Measurements from ENCODE around the gene NUAK2.
A peak's percentile ranks its signal among the peaks of the same experiment; 100 is the strongest.

NUAK2 gene

DNA sequence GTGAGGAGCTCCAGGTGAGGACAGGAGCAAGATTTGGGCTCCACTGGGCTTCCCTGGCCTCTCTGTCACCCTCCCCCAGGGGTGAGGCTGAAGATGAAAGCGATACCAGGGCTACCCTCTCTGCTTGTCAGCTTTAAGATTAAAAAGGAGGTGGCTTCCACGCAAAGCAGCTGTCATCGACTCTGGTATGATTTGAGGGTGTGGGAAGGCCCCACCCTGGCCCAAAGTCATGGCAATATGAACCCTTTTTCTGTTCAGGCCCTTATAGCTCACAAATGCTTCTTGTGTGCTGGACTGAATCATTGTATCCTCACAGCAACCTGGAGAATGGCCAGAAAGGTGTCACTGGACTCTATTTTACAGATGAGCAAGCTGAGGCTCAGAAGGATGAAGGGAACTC is 41.6 kb downstream of the NUAK2 start:
- H2BK120ac ChIP-seq (ENCODE audit: low read depth, low read length), result no peak overlapping the region
- no peak overlapping the region for H2BK12ac ChIP-seq (ENCODE audit: low read length)
- H4K91ac ChIP-seq (ENCODE audit: low read depth, low read length, poor library complexity), result no peak overlapping the region
- H2AK5ac ChIP-seq (ENCODE audit: low read depth, low read length), result no peak overlapping the region
- H3K27me3 ChIP-seq (ENCODE audit: control insufficient read depth in 3 of 3, insufficient read depth in 3 of 3, low read depth in 1 of 3, low read length in 3 of 3), result no peaks in the 10 kb centered on the region
- H3K23ac ChIP-seq (ENCODE audit: low read depth, low read length, poor library complexity), result no peak overlapping the region
- H3K4me2 ChIP-seq (ENCODE audit: insufficient read depth, low read length, poor library complexity, severe bottlenecking), result no peak overlapping the region
- no peak overlapping the region for H2BK15ac ChIP-seq (ENCODE audit: low read length)
- H3K27ac ChIP-seq (replicated peaks; ENCODE audit: low read length), result no peak overlapping the region
- no peak overlapping the region for H3K9ac ChIP-seq (ENCODE audit: low read depth, low read length, poor library complexity)
- WGBS, 2 donors (ENCODE audit: extremely low coverage in 2 of 2, insufficient read length in 2 of 2, insufficient replicate concordance in 1 of 2), result no CpG with 5 or more reads among the region's 3 CpGs
- no peak for DNase-seq (ENCODE audit: low spot score)
- H3K18ac ChIP-seq (ENCODE audit: low read length), result no peak overlapping the region
- no peak overlapping the region for H2AFZ ChIP-seq (ENCODE audit: low read length)
- H3K79me1 ChIP-seq (ENCODE audit: low read depth, low read length), result peaks cover 2% of the 10 kb centered on the region
- no peak overlapping the region for H3K4me3 ChIP-seq (ENCODE audit: low read length in 2 of 2)
- no peaks in the 10 kb centered on the region for H3K9me3 ChIP-seq (replicated peaks in 1 of 2; ENCODE audit: control insufficient read depth in 2 of 2, insufficient read depth in 1 of 2, low read depth in 1 of 2, low read length in 2 of 2)
- H3K4ac ChIP-seq (ENCODE audit: low read length), result no peak overlapping the region
- peaks cover 19 to 21% of the 10 kb centered on the region in 2 donors for H3K4me1 ChIP-seq (ENCODE audit: control insufficient read depth in 2 of 2, insufficient read depth in 1 of 2, low read depth in 1 of 2, low read length in 2 of 2)
- H2BK5ac ChIP-seq (ENCODE audit: low read length), result no peak overlapping the region
- no peak overlapping the region for H4K8ac ChIP-seq (ENCODE audit: low read depth, low read length)
- H3K14ac ChIP-seq (ENCODE audit: low read length), result no peak overlapping the region
- H3K36me3 ChIP-seq (replicated peaks in 1 of 2; ENCODE audit: control insufficient read depth in 2 of 2, insufficient read depth in 2 of 2, low read length in 2 of 2), result no peaks in the 10 kb centered on the region

DNA sequence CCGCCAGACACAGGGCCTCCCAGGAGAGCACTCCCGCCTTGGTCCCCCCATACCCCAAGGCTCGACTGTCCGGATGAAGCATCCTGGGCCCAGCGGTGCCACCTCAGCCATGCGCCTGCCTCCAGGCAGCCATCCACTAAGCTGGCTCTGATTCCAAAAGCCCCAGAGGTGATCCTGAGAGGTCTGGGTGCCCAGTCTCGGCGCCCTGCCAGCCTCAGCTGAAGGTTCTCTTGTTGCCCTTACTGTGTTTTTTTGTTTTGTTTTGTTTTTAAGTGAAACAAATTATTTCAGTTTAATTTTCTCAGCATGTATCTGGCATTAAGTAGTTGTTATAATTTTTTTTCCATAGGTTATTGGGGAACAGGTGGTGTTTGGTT is 44.9 kb downstream of the NUAK2 start:
- no CpG with 5 or more reads among the region's 8 CpGs for WGBS, 2 donors (ENCODE audit: extremely low coverage in 2 of 2, insufficient read length in 2 of 2, insufficient replicate concordance in 1 of 2)
- DNase-seq (ENCODE audit: low spot score), result no peak
- Histone ChIP-seq H3K14ac (ENCODE audit: low read length) (peak overlapping the region; percentile 59), H3K4me1 (ENCODE audit: control insufficient read depth in 2 of 2, insufficient read depth in 1 of 2, low read depth in 1 of 2, low read length in 2 of 2) (peaks cover 23 to 27% of the 10 kb centered on the region in 2 donors), H4K8ac (ENCODE audit: low read depth, low read length) (no peak overlapping the region), H3K9me3 (replicated peaks in 1 of 2; ENCODE audit: control insufficient read depth in 2 of 2, insufficient read depth in 1 of 2, low read depth in 1 of 2, low read length in 2 of 2) (no peaks in the 10 kb centered on the region), H3K36me3 (replicated peaks in 1 of 2; ENCODE audit: control insufficient read depth in 2 of 2, insufficient read depth in 2 of 2, low read length in 2 of 2) (peaks cover 4 to 7% of the 10 kb centered on the region in 2 donors), H3K4me2 (ENCODE audit: insufficient read depth, low read length, poor library complexity, severe bottlenecking) (no peak overlapping the region), H3K79me1 (ENCODE audit: low read depth, low read length) (peaks cover 2% of the 10 kb centered on the region), H2BK120ac (ENCODE audit: low read depth, low read length) (peak overlapping the region; percentile 90), H3K27ac (replicated peaks; ENCODE audit: low read length) (no peak overlapping the region), H3K4ac (ENCODE audit: low read length) (peak overlapping the region; percentile 6), H2BK15ac (ENCODE audit: low read length) (peak overlapping the region; percentile 87), H2BK5ac (ENCODE audit: low read length) (peak overlapping the region; percentile 44), H3K9ac (ENCODE audit: low read depth, low read length, poor library complexity) (no peak overlapping the region), H3K18ac (ENCODE audit: low read length) (peak overlapping the region; percentile 85), H2BK12ac (ENCODE audit: low read length) (peak overlapping the region; percentile 91), H2AFZ (ENCODE audit: low read length) (no peak overlapping the region), H3K4me3 (ENCODE audit: low read length in 2 of 2) (no peak overlapping the region), H2AK5ac (ENCODE audit: low read depth, low read length) (peak overlapping the region; percentile 96), H3K23ac (ENCODE audit: low read depth, low read length, poor library complexity) (no peak overlapping the region), H3K27me3 (ENCODE audit: control insufficient read depth in 3 of 3, insufficient read depth in 3 of 3, low read depth in 1 of 3, low read length in 3 of 3) (no peaks in the 10 kb centered on the region), H4K91ac (ENCODE audit: low read depth, low read length, poor library complexity) (peak overlapping the region; percentile 56)

DNA sequence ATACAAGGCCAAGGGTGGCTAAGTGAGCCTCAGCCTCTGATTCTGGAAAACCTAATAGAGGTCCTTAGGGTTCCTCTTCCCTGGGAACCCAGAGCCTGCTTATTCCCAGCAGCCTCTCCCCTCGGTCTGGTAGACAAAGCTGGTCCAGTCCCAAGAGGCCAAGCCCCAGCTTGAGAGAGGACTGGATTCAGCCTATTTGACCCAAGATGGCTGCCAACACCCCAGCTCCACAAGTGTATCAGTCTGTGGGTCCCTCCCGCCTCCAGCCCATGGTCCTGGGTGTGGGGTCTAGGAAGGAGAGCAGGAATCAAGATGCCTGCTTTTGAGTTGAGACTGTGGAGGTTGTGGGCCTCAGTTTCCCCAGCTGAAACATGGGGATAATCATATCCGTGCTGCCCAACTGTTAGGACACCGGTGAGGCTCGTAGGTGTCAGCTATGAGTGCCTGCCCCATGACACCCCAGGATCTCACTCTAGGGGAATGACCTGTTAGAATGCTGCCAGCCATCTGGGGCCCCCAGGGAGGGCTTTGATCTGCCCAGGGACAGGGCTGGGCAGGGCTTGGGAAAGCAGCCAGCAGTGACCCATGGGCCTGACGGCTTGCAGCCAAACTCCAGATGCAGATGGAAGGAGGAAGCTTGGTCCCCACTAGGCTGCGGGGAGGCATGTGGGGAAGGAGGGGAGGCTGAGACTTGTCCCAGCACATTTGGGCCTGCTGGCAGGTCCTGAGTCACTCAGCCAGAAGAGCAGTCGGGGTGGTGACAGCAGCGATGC is 45.4 kb downstream of the NUAK2 start:
- no peak overlapping the region for H3K23ac ChIP-seq (ENCODE audit: low read depth, low read length, poor library complexity)
- H3K18ac ChIP-seq (ENCODE audit: low read length), result peak overlapping the region; percentile 85
- no peak overlapping the region for H3K4me2 ChIP-seq (ENCODE audit: insufficient read depth, low read length, poor library complexity, severe bottlenecking)
- H4K8ac ChIP-seq (ENCODE audit: low read depth, low read length), result no peak overlapping the region
- no CpG with 5 or more reads among the region's 9 CpGs for WGBS, 2 donors (ENCODE audit: extremely low coverage in 2 of 2, insufficient read length in 2 of 2, insufficient replicate concordance in 1 of 2)
- no peak overlapping the region for H3K27ac ChIP-seq (replicated peaks; ENCODE audit: low read length)
- H3K27me3 ChIP-seq (ENCODE audit: control insufficient read depth in 3 of 3, insufficient read depth in 3 of 3, low read depth in 1 of 3, low read length in 3 of 3), result no peaks in the 10 kb centered on the region
- H3K9me3 ChIP-seq (replicated peaks in 1 of 2; ENCODE audit: control insufficient read depth in 2 of 2, insufficient read depth in 1 of 2, low read depth in 1 of 2, low read length in 2 of 2), result no peaks in the 10 kb centered on the region
- H3K9ac ChIP-seq (ENCODE audit: low read depth, low read length, poor library complexity), result no peak overlapping the region
- H2BK12ac ChIP-seq (ENCODE audit: low read length), result peak overlapping the region; percentile 91
- peaks cover 5 to 7% of the 10 kb centered on the region in 2 donors for H3K36me3 ChIP-seq (replicated peaks in 1 of 2; ENCODE audit: control insufficient read depth in 2 of 2, insufficient read depth in 2 of 2, low read length in 2 of 2)
- H3K4me3 ChIP-seq (ENCODE audit: low read length in 2 of 2), result no peak overlapping the region
- H2AFZ ChIP-seq (ENCODE audit: low read length), result no peak overlapping the region
- H2BK5ac ChIP-seq (ENCODE audit: low read length), result peak overlapping the region; percentile 44
- peak overlapping the region; percentile 87 for H2BK15ac ChIP-seq (ENCODE audit: low read length)
- H3K4me1 ChIP-seq (ENCODE audit: control insufficient read depth in 2 of 2, insufficient read depth in 1 of 2, low read depth in 1 of 2, low read length in 2 of 2), result peaks cover 25 to 27% of the 10 kb centered on the region in 2 donors
- H2BK120ac ChIP-seq (ENCODE audit: low read depth, low read length), result peak overlapping the region; percentile 90
- peaks cover 2% of the 10 kb centered on the region for H3K79me1 ChIP-seq (ENCODE audit: low read depth, low read length)
- peak overlapping the region; percentile 59 for H3K14ac ChIP-seq (ENCODE audit: low read length)
- no peak for DNase-seq (ENCODE audit: low spot score)
- H3K4ac ChIP-seq (ENCODE audit: low read length), result peak overlapping the region; percentile 6
- peak overlapping the region; percentile 96 for H2AK5ac ChIP-seq (ENCODE audit: low read depth, low read length)
- H4K91ac ChIP-seq (ENCODE audit: low read depth, low read length, poor library complexity), result peak overlapping the region; percentile 56

DNA sequence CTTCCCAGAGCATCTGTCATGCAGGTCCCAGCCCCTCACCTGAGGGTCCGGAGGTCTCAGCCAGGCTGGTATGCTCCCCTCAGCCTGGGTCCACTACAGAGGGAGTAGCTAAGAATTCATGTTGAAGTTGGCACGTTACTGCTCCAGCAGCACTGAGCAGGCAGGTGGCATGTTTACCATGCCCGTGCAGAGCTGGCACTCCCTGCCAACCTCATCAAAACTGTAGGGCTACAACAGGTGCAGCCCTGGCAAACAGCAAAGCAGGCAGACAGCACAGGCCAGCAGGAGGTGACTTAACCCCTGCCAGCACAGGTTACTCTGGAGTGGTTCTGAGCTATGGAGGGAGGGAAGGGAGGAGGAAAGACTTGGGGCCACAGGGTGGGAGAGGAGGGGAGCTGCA is 46.4 kb downstream of the NUAK2 start:
- Histone ChIP-seq H2BK12ac (ENCODE audit: low read length) (peak overlapping the region; percentile 96), H3K4ac (ENCODE audit: low read length) (peak overlapping the region; percentile 66), H2AK5ac (ENCODE audit: low read depth, low read length) (peak overlapping the region; percentile 85), H2BK15ac (ENCODE audit: low read length) (no peak overlapping the region), H2AFZ (ENCODE audit: low read length) (no peak overlapping the region), H3K4me2 (ENCODE audit: insufficient read depth, low read length, poor library complexity, severe bottlenecking) (no peak overlapping the region), H3K79me1 (ENCODE audit: low read depth, low read length) (peaks cover 2% of the 10 kb centered on the region), H3K9ac (ENCODE audit: low read depth, low read length, poor library complexity) (peak overlapping the region; percentile 53), H3K4me1 (ENCODE audit: control insufficient read depth in 2 of 2, insufficient read depth in 1 of 2, low read depth in 1 of 2, low read length in 2 of 2) (peaks cover 27 to 30% of the 10 kb centered on the region in 2 donors), H3K4me3 (ENCODE audit: low read length in 2 of 2) (no peak overlapping the region), H2BK120ac (ENCODE audit: low read depth, low read length) (no peak overlapping the region), H3K18ac (ENCODE audit: low read length) (peak overlapping the region; percentile 90), H3K27me3 (ENCODE audit: control insufficient read depth in 3 of 3, insufficient read depth in 3 of 3, low read depth in 1 of 3, low read length in 3 of 3) (no peaks in the 10 kb centered on the region), H3K9me3 (replicated peaks in 1 of 2; ENCODE audit: control insufficient read depth in 2 of 2, insufficient read depth in 1 of 2, low read depth in 1 of 2, low read length in 2 of 2) (no peaks in the 10 kb centered on the region), H2BK5ac (ENCODE audit: low read length) (peak overlapping the region; percentile 33), H3K27ac (replicated peaks; ENCODE audit: low read length) (no peak overlapping the region), H3K36me3 (replicated peaks in 1 of 2; ENCODE audit: control insufficient read depth in 2 of 2, insufficient read depth in 2 of 2, low read length in 2 of 2) (peaks cover 5 to 7% of the 10 kb centered on the region in 2 donors), H4K8ac (ENCODE audit: low read depth, low read length) (no peak overlapping the region), H4K91ac (ENCODE audit: low read depth, low read length, poor library complexity) (peak overlapping the region; percentile 74), H3K23ac (ENCODE audit: low read depth, low read length, poor library complexity) (no peak overlapping the region), H3K14ac (ENCODE audit: low read length) (no peak overlapping the region)
- no CpG with 5 or more reads among the region's 3 CpGs for WGBS, 2 donors (ENCODE audit: extremely low coverage in 2 of 2, insufficient read length in 2 of 2, insufficient replicate concordance in 1 of 2)
- DNase-seq (ENCODE audit: low spot score), result no peak

All from neuronal stem cell (in vitro differentiated cells).